ENCODE data around the gene RNU1-1. TPM values are rescaled to one million over a fixed set of nuclear protein-coding genes. Genes with fewer than 3 reads are reported as not detected.
"Not testable (repeated sequence)": the region's sequence is repeated elsewhere in the genome, so short reads cannot be mapped to it uniquely, and the experiment has no call there.

RNU1-1 gene
- 3,278 TPM for total RNA-seq
- 10 to 100 TPM in 1 of 4 donors, not detected in 3; 23.7 TPM for polyA plus RNA-seq

DNA sequence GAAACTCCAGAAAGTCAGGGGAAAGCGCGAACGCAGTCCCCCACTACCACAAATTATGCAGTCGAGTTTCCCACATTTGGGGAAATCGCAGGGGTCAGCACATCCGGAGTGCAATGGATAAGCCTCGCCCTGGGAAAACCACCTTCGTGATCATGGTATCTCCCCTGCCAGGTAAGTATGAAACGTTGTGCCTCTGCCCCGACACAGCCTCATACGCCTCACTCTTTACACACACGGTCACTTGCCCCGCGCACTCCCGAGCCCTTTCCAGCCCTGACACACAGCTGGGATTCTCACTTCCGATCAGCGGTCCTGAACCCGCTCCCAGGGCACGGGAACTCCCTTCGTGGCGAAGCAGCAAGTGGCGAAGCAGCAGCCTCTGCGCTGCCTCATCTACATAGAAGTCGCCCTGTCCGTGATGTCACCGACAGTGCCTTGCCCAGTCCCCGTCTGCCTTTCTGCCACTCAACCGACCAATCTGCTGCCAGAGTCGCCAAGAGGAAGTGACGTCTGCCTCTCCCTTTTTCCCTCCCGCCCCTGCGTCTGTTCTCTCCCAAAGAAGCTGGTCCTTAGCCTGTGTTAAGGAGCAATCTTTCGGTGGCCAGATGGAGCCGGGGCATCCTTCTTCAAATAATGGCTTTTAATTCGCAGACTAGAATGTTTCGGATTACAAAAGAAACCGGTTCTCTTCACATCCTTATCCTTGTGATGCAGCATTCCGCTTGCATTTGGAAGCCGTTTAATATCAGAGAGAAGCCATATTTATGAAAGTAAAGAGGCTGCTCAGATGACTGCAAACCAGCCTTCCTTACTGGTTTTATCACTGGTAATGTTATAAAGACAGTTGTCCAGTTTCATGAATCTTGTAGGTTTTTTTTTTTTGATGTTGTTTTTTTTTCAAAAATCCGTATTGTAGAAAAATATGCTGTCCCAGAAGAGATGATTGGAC is at the start of gene RNU1-1:
Gene RNU1-1 (minus strand): TSS at position 179 of the 949 bp plus-strand sequence.
- not testable (repeated sequence) for H3K27ac Mint-ChIP-seq; H3K4me1 ChIP-seq (ENCODE audit: control insufficient read depth, insufficient read depth, low read length, poor library complexity, severe bottlenecking); H3K9me3 ChIP-seq (ENCODE audit: control insufficient read depth in 2 of 2, low read length in 2 of 2); H3K4me3 Mint-ChIP-seq; H3K36me3 Mint-ChIP-seq; H3K4me1 Mint-ChIP-seq; H3K36me3 ChIP-seq (ENCODE audit: control insufficient read depth, insufficient read depth, low read length); H3K27me3 ChIP-seq (ENCODE audit: control insufficient read depth, insufficient read depth, low read length); H3K9me3 Mint-ChIP-seq
- Histone ChIP-seq H3K27ac (ENCODE audit: insufficient read depth, low read length, poor library complexity, severe bottlenecking) (peak within 1 kb of the TSS; percentile 80), H3K4me3 (ENCODE audit: low read depth, low read length) (peak within 1 kb of the TSS; percentile 64)
- DNase-seq (peak; percentile 62 to 91 (median 85)), ATAC-seq (ENCODE audit: low read depth in 2 of 2) (peak; percentile 58 to 68)
- peaks cover 23% of the 10 kb centered on the region for H3K27me3 Mint-ChIP-seq

DNA sequence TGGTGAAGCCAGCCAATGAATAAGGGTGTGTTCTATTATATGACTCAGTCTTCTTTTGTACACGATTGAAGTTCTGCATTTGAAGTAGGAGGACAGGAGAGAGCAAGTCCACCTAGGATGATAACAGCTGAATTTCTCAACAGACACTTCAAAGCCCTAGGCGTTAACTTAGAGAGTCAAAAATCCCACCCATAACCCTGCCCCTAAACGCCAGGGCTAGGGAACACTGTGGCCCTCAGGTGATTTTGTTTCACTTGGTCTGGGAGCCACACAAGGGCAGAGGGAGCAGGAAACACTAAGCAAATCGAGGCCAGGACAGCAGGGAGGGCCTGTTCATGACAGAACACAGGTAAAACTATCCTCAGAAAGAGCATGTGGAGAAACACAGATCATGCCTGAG is 47.0 kb upstream of the RNU1-1 start:
- H3K9me3 Mint-ChIP-seq; H3K9me3 ChIP-seq (ENCODE audit: control insufficient read depth in 2 of 2, low read length in 2 of 2); H3K27me3 ChIP-seq (ENCODE audit: control insufficient read depth, insufficient read depth, low read length); H3K36me3 ChIP-seq (ENCODE audit: control insufficient read depth, insufficient read depth, low read length); H3K4me1 Mint-ChIP-seq; H3K27ac Mint-ChIP-seq; H3K27ac ChIP-seq (ENCODE audit: insufficient read depth, low read length, poor library complexity, severe bottlenecking); H3K4me3 ChIP-seq (ENCODE audit: low read depth, low read length); DNase-seq; H3K36me3 Mint-ChIP-seq; ATAC-seq (ENCODE audit: low read depth in 2 of 2); H3K27me3 Mint-ChIP-seq; H3K4me1 ChIP-seq (ENCODE audit: control insufficient read depth, insufficient read depth, low read length, poor library complexity, severe bottlenecking); H3K4me3 Mint-ChIP-seq: not testable (repeated sequence)

DNA sequence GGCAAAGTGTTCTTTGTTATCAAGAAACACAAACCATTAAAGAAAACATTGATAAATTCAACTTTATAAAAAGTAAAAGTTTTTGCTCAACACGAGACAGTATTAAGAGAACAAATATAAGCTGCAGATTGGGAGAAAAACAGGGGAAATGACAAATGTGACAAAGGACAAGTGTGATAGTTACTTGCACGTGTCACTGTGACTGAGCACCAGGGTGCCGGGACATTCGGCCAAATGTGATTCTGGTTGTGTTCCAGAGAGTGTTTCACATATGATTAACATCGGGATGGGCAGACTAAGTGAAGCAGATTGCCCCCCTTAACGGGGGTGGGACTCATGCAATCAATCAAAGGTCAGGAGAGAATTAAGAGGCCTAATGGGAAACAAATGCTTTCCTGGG is 46.4 kb upstream of the RNU1-1 start:
- not testable (repeated sequence) for H3K9me3 ChIP-seq (ENCODE audit: control insufficient read depth in 2 of 2, low read length in 2 of 2); H3K36me3 ChIP-seq (ENCODE audit: control insufficient read depth, insufficient read depth, low read length); H3K4me1 ChIP-seq (ENCODE audit: control insufficient read depth, insufficient read depth, low read length, poor library complexity, severe bottlenecking); H3K4me1 Mint-ChIP-seq; H3K27ac Mint-ChIP-seq; H3K4me3 Mint-ChIP-seq; H3K36me3 Mint-ChIP-seq; DNase-seq; H3K9me3 Mint-ChIP-seq; H3K27ac ChIP-seq (ENCODE audit: insufficient read depth, low read length, poor library complexity, severe bottlenecking); H3K27me3 ChIP-seq (ENCODE audit: control insufficient read depth, insufficient read depth, low read length); H3K27me3 Mint-ChIP-seq; H3K4me3 ChIP-seq (ENCODE audit: low read depth, low read length); ATAC-seq (ENCODE audit: low read depth in 2 of 2)

DNA sequence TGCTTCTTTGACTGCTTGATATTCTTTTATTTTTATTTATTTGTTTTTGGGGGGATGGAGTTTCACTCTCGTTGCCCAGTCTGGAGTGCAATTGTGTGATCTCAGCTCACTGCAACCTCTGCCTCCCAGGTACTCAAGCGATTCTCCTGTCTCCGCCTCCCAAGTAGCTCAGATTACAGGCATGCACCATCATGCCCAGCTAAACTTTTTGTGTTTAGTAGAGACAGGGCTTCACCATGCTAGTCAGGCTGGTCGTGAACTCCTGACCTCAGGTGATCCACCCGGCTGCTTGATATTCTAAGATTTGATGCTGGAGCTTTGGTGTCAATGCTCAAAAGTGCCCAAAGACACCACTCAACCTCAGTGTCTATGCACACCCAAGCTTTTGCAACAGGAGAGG is 45.6 kb upstream of the RNU1-1 start:
- H3K4me3 Mint-ChIP-seq; H3K4me1 Mint-ChIP-seq; H3K36me3 Mint-ChIP-seq; H3K27ac Mint-ChIP-seq; H3K4me1 ChIP-seq (ENCODE audit: control insufficient read depth, insufficient read depth, low read length, poor library complexity, severe bottlenecking); H3K36me3 ChIP-seq (ENCODE audit: control insufficient read depth, insufficient read depth, low read length); DNase-seq; ATAC-seq (ENCODE audit: low read depth in 2 of 2); H3K9me3 Mint-ChIP-seq; H3K4me3 ChIP-seq (ENCODE audit: low read depth, low read length); H3K9me3 ChIP-seq (ENCODE audit: control insufficient read depth in 2 of 2, low read length in 2 of 2); H3K27ac ChIP-seq (ENCODE audit: insufficient read depth, low read length, poor library complexity, severe bottlenecking); H3K27me3 ChIP-seq (ENCODE audit: control insufficient read depth, insufficient read depth, low read length); H3K27me3 Mint-ChIP-seq: not testable (repeated sequence)

DNA sequence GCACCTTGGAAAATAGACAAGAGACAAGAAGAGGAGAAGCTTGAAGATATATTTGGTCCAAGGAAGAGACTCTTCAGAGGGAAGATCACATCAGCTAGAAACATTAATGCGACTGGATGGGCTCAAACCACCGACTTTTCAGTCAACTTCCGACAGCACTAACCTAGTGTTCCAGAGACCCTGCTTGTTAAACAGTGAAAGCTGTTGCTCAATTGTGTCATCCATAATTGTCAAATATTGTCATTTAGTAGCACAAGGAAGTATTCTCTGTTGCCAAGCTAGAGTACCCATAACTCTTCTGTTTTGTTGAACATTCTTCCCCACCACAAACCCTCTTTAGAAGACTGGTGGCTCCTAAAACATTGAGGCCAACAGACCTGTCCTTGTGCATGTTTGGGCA is 42.9 kb upstream of the RNU1-1 start:
- H3K36me3 ChIP-seq (ENCODE audit: control insufficient read depth, insufficient read depth, low read length); H3K4me1 ChIP-seq (ENCODE audit: control insufficient read depth, insufficient read depth, low read length, poor library complexity, severe bottlenecking); ATAC-seq (ENCODE audit: low read depth in 2 of 2); H3K4me3 Mint-ChIP-seq; H3K9me3 Mint-ChIP-seq; H3K27ac Mint-ChIP-seq; H3K36me3 Mint-ChIP-seq; DNase-seq; H3K4me3 ChIP-seq (ENCODE audit: low read depth, low read length); H3K27me3 ChIP-seq (ENCODE audit: control insufficient read depth, insufficient read depth, low read length); H3K27ac ChIP-seq (ENCODE audit: insufficient read depth, low read length, poor library complexity, severe bottlenecking); H3K9me3 ChIP-seq (ENCODE audit: control insufficient read depth in 2 of 2, low read length in 2 of 2); H3K27me3 Mint-ChIP-seq; H3K4me1 Mint-ChIP-seq: not testable (repeated sequence)

DNA sequence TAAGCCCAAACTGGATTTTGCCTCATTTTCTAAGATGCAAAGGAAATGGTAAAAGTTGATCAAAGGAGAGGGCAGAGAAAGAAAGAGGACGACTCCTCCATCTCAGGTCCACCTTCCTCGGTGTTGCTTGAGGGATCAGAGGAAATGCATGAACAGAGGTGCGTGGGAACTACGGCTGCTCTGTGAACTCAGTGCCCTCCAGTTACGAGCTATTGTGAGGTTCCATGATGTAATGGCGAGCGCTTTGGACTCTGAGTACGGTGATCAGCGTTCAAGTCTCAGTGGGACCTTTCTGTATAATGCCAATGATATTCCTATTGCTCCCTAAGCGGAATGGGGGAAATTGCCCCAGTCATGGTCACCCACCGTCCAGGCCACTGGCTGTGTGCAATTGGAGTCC is 39.2 kb upstream of the RNU1-1 start:
- not testable (repeated sequence) for H3K36me3 Mint-ChIP-seq; H3K27me3 Mint-ChIP-seq; H3K27ac Mint-ChIP-seq; H3K4me3 Mint-ChIP-seq; H3K27me3 ChIP-seq (ENCODE audit: control insufficient read depth, insufficient read depth, low read length); H3K9me3 Mint-ChIP-seq; H3K4me1 ChIP-seq (ENCODE audit: control insufficient read depth, insufficient read depth, low read length, poor library complexity, severe bottlenecking); H3K27ac ChIP-seq (ENCODE audit: insufficient read depth, low read length, poor library complexity, severe bottlenecking); H3K4me1 Mint-ChIP-seq; H3K4me3 ChIP-seq (ENCODE audit: low read depth, low read length); ATAC-seq (ENCODE audit: low read depth in 2 of 2); H3K9me3 ChIP-seq (ENCODE audit: control insufficient read depth in 2 of 2, low read length in 2 of 2); H3K36me3 ChIP-seq (ENCODE audit: control insufficient read depth, insufficient read depth, low read length); DNase-seq

DNA sequence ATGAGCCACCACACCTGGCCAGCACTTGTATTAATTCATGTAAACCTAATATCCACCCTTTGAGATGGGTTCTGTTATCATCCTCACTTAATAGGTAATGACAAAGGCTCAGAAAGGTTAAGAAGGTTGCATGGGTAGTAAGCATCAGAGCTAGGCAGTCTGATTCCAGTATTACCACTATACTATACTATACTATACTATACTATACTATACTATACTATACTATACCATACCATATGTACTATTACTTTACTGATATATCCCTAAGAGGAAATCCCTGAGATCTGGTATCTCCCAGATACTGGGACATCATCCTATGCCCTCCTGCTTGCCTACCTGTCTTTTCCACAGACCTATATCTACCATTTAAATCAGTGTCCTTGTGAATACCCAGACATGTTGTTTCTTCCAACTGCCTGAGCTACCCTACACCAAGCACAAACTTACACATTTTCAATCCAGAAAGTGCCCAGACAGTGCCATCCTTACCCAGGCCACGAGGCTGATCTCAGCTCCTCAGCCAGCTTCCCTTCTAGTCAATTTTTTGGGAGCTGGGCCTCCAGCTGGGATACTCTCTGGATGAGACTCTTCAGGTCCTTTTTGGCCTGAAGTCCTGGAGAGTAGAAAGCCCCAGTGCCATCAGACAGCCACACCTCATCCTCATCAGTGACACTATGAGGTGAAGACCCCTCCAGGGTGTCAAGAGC is 36.3 kb upstream of the RNU1-1 start:
- H3K27me3 ChIP-seq (ENCODE audit: control insufficient read depth, insufficient read depth, low read length); H3K9me3 Mint-ChIP-seq; H3K4me3 Mint-ChIP-seq; ATAC-seq (ENCODE audit: low read depth in 2 of 2); H3K36me3 ChIP-seq (ENCODE audit: control insufficient read depth, insufficient read depth, low read length); H3K27ac Mint-ChIP-seq; H3K4me1 ChIP-seq (ENCODE audit: control insufficient read depth, insufficient read depth, low read length, poor library complexity, severe bottlenecking); H3K4me1 Mint-ChIP-seq; H3K27me3 Mint-ChIP-seq; H3K27ac ChIP-seq (ENCODE audit: insufficient read depth, low read length, poor library complexity, severe bottlenecking); DNase-seq; H3K4me3 ChIP-seq (ENCODE audit: low read depth, low read length); H3K36me3 Mint-ChIP-seq; H3K9me3 ChIP-seq (ENCODE audit: control insufficient read depth in 2 of 2, low read length in 2 of 2): not testable (repeated sequence)

DNA sequence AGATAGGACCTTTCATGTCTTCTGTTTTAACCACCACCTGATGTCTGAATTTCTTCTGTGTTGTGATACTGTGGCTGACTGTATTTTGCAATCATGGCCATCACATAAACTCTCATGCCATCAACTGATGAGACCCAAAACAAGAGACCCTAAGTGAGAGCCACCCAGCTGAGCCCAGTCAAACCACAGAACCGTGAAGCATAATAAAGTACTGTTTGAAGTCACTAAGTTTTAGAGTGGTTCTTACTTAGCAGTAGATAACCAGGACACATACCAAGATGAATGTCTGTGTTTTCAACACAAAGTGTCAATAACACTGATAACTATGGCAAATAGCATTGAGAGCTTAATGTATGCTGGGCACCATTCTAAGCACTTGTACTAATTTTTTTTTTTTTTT is 35.5 kb upstream of the RNU1-1 start:
- not testable (repeated sequence) for H3K9me3 Mint-ChIP-seq

More for the DNA sequence above, 35.5 kb upstream of the RNU1-1 start:
- not testable (repeated sequence) for H3K27me3 ChIP-seq (ENCODE audit: control insufficient read depth, insufficient read depth, low read length); DNase-seq; H3K4me3 Mint-ChIP-seq; H3K4me1 Mint-ChIP-seq; ATAC-seq (ENCODE audit: low read depth in 2 of 2); H3K36me3 Mint-ChIP-seq; H3K27ac ChIP-seq (ENCODE audit: insufficient read depth, low read length, poor library complexity, severe bottlenecking); H3K36me3 ChIP-seq (ENCODE audit: control insufficient read depth, insufficient read depth, low read length); H3K9me3 ChIP-seq (ENCODE audit: control insufficient read depth in 2 of 2, low read length in 2 of 2); H3K4me3 ChIP-seq (ENCODE audit: low read depth, low read length); H3K4me1 ChIP-seq (ENCODE audit: control insufficient read depth, insufficient read depth, low read length, poor library complexity, severe bottlenecking); H3K27ac Mint-ChIP-seq; H3K27me3 Mint-ChIP-seq

Measured in CD4-positive, CD25-positive, alpha-beta regulatory T cell (primary cell).